Thoracic aorta (tissue), 2 donors: ENCODE results near the gene MYD88. TPM values are rescaled to one million over a fixed set of nuclear protein-coding genes. Genes with fewer than 3 reads are reported as not detected.

Experiments used
- ATAC-seq: fragments of 150-250 bp; one replicate; pipeline ENCODE4 v1.8.0; 2017; ENCODE audit warnings: low read depth; ENCODE audit not compliant: insufficient number of reproducible peaks, low FRiP score
- DNase-seq: peaks from one replicate; pipeline ENCODE4 v3.0.0-alpha.2; 2020; ENCODE audit warnings: low spot score
- H3K27ac ChIP-seq, 2 donors: fragments of 200-600 bp; sonication (generic); 1 replicate in 1 of 2; 2 replicates in 1 of 2; pipeline ENCODE4 v1.5.1; 2016; ENCODE audit warnings: mild to moderate bottlenecking in 2 of 2, moderate library complexity in 2 of 2
- H3K27me3 ChIP-seq: fragments of 200-600 bp; sonication (generic); replicated peaks from 2 replicates; pipeline ENCODE4 v1.6.0; 2016; ENCODE audit warnings: mild to moderate bottlenecking; ENCODE audit not compliant: insufficient read depth
- H3K36me3 ChIP-seq: fragments of 200-600 bp; sonication (generic); one replicate; pipeline ENCODE4 v1.5.1; 2016
- H3K4me1 ChIP-seq, 2 donors: fragments of 200-600 bp; sonication (generic); 1 replicate in 1 of 2; 2 replicates in 1 of 2; pipeline versions ENCODE4 v1.5.1 to v1.6.0; 2016; ENCODE audit warnings: low read depth in 2 of 2, mild to moderate bottlenecking in 1 of 2; ENCODE audit not compliant: control insufficient read depth in 1 of 2
- H3K4me3 ChIP-seq: fragments of 200-600 bp; sonication (generic); 2 replicates; pipeline ENCODE4 v1.5.1; 2016; ENCODE audit warnings: mild to moderate bottlenecking
- H3K9me3 ChIP-seq: fragments of 200-600 bp; sonication (generic); 2 replicates; pipeline ENCODE4 v1.5.1; 2016
- CTCF ChIP-seq: fragments of 200-600 bp; sonication (generic); IDR thresholded peaks from one replicate; pipeline ENCODE4 v1.5.1; 2019; ENCODE audit warnings: antibody characterized with exemption
- total RNA-seq, 2 donors: library from RNA; depleted of rRNA; stranded (reverse); fragments of >200 nt; gene quantifications; one replicate each; pipeline versions ENCODE4 v1.1.0 to v1.2.3, GENCODE V29; 2016

The MYD88 gene
- total RNA-seq, 2 donors from 2014 or later = 27.8 to 49.7 TPM

GRCh38 chr3:38120693-38121450 is 17.6 kb upstream of the MYD88 start:
- no peak for TF ChIP-seq CTCF
- Histone ChIP-seq H3K4me3 (no peak overlapping the region), H3K4me1 (no peaks in the 10 kb centered on the region), H3K9me3 (no peaks in the 10 kb centered on the region), H3K27me3 (no peaks in the 10 kb centered on the region), H3K36me3 (peaks cover 18% of the 10 kb centered on the region), H3K27ac (no peak overlapping the region)
- ATAC-seq (no peak), DNase-seq (no peak)

- Histone ChIP-seq H3K9me3 (no peaks in the 10 kb centered on the region), H3K4me3 (no peak overlapping the region), H3K4me1 (no peaks in the 10 kb centered on the region), H3K36me3 (peaks cover 24% of the 10 kb centered on the region), H3K27me3 (no peaks in the 10 kb centered on the region), H3K27ac (no peak overlapping the region)
- no peak for TF ChIP-seq CTCF
- ATAC-seq (no peak), DNase-seq (no peak)
Measured at GRCh38 chr3:38121451-38121831, 17.0 kb upstream of the MYD88 start.

- ATAC-seq = no peak
- no peaks in the 10 kb centered on the region for H3K9me3 ChIP-seq
- H3K4me1 ChIP-seq = no peaks in the 10 kb centered on the region
- no peak overlapping the region for H3K4me3 ChIP-seq
- H3K36me3 ChIP-seq = peaks cover 29% of the 10 kb centered on the region
- no peak overlapping the region for H3K27ac ChIP-seq
- TF ChIP-seq CTCF = no peak
- no peak for DNase-seq
- no peaks in the 10 kb centered on the region for H3K27me3 ChIP-seq
Measured at GRCh38 chr3:38121832-38122461, 16.5 kb upstream of the MYD88 start.

- no peaks in the 10 kb centered on the region for H3K9me3 ChIP-seq
- ATAC-seq (no peak), DNase-seq (no peak)
- H3K4me3 ChIP-seq = no peak overlapping the region
- H3K27ac ChIP-seq = no peak overlapping the region
- H3K36me3 ChIP-seq = peaks cover 37% of the 10 kb centered on the region
- no peaks in the 10 kb centered on the region for H3K27me3 ChIP-seq
- no peak for TF ChIP-seq CTCF
- no peaks in the 10 kb centered on the region for H3K4me1 ChIP-seq
Measured at GRCh38 chr3:38122712-38123290, 15.7 kb upstream of the MYD88 start.

- Histone ChIP-seq H3K27ac (no peak overlapping the region), H3K4me1 (no peaks in the 10 kb centered on the region), H3K9me3 (no peaks in the 10 kb centered on the region), H3K4me3 (no peak overlapping the region), H3K27me3 (no peaks in the 10 kb centered on the region), H3K36me3 (peaks cover 54% of the 10 kb centered on the region)
- ATAC-seq = no peak
- DNase-seq = no peak
- TF ChIP-seq CTCF = no peak
Measured at GRCh38 chr3:38124324-38125122, 13.9 kb upstream of the MYD88 start.
